SHP77 (cell line): ENCODE data around the gene SRPX.

Experiments
- DNase-seq, 2 experiments: peaks; one replicate each; lab custom pipeline; 2025; lab: John Stamatoyannopoulos, UW

Gene SRPX

GRCh38 chrX:38211891-38212635, 8.6 kb downstream of the SRPX start:
- no peak for DNase-seq

GRCh38 chrX:38206542-38206941, 14.1 kb downstream of the SRPX start:
- no peak for DNase-seq

- DNase-seq, result no peak
Measured at GRCh38 chrX:38206036-38206435, 14.6 kb downstream of the SRPX start.

- DNase-seq, result no peak
Measured at GRCh38 chrX:38205039-38205438, 15.6 kb downstream of the SRPX start.

DNA sequence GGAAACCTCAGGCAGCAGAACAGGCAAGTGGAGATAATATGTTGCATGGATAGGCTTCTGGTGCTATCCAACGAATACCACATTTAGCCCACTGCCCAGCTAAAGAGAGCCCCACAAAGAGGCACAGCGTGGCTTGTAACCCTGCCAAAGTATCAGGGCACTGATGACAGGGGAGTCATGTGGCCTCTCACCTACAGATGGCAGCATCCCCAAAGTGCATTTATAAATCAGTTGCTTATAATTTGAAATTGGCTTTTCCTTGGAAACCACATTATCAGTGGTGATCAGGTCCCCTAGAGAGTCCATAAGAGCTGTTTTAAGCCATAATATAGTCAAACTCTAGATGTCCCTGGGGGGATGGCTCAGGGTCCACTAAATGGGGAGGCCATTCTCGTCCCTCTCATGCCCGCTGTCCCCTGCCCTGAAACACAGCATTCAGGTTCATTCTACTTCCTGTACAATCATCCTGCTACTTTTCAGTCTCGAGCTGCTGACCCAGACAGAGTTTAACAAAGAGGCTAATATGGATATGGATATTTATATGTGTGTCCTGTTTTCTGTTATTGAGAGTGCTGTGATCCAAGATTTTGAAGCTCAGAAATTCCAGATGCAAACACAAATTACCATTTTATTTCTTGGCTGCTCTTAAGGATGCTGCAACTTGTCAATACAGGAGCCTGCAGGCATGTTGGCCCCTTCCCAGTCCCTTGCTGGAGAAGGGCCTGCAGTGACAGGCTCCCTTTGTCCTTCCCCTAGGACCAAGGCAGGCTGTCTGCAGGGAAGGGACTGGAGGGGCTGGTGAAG, 28.5 kb downstream of the SRPX start:
- peak in 1 of 2 experiments; percentile 1 for DNase-seq

DNA sequence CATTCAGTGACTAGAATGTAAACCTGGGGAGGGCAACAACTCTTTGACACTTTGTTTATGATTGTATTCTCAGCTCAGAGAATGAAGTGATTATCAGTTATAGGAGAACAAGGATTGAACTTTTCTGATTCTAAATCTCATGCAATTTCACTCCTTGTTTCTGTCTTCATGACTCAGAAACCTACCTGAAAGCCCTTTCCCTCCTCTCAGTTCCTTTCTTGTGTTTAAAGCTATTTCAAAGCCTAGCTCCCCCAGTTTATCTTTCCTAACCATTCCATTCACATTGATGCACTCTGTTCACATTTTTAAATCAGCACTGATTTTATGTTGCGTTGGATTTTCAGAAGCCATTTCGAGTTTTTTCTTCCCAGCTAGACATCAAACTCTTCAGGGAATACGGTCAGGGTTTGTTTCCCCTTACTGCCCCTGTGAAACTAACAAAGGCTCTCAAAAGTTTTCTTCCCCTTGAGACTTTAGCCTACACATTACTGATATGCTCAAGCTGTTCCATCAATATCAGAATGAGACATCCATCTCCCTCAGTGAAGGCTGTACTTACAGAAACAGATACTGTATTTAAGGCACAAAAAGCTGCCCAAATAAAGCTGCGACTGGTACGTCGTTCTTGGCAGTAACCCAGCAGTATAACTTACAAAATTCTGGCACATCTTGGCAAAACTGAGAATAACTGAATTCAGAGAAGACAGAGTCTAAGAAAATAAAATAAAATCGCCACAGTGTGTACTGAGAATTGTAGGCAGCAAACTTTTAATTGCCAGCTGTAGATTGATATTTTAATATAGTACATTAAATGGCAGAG, 31.0 kb downstream of the SRPX start:
- DNase-seq, result no peak

- no peak for DNase-seq
Measured at GRCh38 chrX:38183596-38183995, 37.1 kb downstream of the SRPX start.

DNA sequence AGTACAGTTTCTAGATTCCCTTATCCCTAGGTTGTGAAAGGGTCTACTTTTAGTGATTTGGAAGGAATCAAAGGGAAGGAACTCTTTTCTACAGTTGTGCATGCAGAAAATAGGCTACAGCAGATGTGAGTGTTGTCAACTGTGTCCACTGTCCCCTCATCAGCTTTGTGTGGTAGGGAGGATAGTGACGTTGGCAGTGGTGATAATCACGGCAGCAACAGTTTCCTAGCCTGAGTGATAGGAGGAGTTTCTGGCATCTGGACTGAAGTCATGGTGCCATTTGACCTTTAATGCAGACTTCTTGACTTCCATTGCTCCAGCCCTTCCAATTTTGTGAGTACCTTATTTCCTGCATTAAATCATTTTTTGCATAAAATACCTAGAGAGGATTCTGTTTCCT, 39.3 kb downstream of the SRPX start:
- DNase-seq, result no peak

DNA sequence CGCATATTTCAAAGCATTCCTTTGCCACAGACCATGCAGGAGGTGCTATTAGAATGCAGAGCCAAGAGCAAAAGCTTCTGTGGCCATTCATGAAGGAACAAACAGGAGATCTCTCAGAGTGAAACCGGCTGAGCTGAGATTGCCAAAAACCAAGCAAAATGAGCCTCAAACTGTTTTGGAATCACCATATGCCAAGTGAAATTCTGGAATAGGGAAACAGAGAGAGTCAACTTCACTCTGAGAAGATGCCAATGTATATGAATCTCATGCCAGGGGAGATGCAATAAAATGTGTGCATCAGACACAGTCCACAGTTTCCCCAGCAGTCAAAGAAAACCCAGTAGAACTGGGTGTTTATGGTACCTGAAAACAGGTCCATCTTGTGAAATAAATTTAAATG, 42.3 kb downstream of the SRPX start:
- no peak for DNase-seq

GRCh38 chrX:38175139-38175538, 45.5 kb downstream of the SRPX start:
- peak; percentile 10 to 37 for DNase-seq

DNA sequence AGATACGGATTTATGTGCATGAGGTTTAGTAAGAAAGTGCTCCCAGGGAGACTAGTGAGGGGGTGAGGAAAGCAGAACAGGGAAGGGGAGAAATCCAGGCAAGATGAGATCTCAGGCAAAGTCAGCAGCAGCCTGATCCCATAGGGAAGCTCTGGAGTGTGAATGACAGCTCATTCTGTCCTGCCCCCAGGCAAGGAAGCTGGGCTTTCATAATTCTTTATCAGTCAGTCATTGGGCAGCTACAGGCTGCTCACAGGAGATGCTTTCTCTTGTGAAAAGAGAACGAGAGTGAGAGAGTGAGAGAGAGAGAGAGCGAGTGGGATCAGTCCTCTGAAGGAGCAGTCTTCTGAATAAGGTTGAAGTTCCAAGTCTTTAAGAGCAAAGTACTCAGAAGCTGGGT, 48.1 kb downstream of the SRPX start:
- no peak for DNase-seq

DNA sequence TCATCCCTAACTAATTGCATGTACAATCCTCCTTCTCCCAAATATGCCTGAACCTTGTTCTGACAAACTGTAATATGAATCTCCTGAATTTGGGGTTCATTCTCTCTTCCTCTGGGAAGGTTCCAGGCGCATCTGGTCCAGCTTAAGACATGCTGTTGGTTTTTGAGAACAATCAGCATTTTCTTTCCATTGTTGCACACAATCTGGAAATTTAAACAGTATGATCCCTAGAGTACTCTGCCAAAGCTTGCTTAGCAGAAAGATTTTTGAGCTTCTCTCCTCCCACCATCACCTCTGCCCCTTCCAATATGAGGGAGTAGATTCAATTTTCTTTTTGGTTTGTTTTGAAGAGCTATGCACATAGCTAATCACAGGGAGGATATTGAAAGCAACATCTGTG, 50.1 kb downstream of the SRPX start:
- DNase-seq, result no peak

DNA sequence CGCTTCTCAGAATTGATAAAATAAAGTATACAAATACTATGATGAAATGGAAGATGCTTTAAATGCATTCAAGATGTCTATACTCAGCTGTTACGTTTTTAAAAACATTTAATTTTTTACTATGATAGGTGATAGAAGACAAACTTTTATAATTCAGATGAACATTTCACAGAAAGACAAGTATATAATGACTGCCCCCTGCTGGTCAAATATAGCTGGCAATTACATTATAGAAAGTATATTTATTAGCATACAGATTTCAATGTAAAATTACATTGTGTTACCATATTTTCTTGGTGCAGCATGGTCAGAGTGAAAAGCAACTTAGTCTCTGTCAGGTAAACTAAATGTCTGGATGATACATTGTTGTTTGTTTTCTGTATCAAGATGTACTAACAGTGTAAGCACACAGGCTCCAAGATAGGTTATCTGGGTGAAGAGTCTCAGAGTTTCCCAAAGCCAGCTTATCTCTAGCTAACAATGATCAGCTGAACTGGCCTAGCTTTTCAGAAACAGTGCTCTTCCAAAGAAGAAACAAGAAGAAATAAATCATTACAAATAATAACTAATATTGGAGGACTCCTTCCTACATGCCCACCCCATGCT, 54.1 kb downstream of the SRPX start:
- no peak for DNase-seq

DNA sequence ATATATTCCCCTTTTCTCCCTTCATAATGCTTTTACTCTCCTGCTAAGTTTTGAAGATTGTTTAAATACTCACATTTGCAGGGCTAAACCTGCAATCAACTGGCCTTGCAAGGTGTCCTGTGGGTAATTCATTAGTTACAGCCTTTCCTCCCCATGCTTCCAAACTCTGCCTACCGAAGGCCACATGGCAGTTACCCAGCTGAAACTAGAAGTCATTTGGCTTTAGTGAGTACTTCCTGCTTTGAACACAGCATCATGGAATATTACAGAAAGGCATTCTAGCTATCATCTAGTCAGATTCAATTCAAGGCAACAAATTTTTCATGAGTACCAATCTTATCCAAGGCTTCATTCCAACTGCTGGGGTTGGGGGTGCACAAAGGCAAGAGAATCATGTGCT, 55.6 kb downstream of the SRPX start:
- DNase-seq, result no peak

DNA sequence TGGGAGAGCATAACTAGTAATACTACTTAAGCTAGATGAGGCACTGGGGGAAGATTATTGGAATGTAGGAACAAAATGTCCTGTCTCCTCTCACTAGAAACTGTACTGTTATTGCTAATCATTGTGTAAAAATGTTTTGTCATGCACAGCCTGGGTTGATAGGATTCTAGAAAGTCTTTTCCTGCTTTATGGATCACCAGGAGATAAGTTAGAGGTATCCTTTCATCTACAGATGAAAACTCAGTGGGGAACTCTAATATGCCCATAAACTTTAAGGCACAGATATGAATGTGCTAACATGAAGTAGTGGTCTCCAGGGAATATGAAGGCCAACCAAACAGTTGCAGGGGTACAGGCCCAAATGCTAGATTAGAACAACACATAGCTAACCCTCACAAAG, 57.5 kb downstream of the SRPX start:
- DNase-seq, result no peak

- no peak for DNase-seq
Measured at GRCh38 chrX:38156838-38157237, 63.8 kb downstream of the SRPX start.

DNA sequence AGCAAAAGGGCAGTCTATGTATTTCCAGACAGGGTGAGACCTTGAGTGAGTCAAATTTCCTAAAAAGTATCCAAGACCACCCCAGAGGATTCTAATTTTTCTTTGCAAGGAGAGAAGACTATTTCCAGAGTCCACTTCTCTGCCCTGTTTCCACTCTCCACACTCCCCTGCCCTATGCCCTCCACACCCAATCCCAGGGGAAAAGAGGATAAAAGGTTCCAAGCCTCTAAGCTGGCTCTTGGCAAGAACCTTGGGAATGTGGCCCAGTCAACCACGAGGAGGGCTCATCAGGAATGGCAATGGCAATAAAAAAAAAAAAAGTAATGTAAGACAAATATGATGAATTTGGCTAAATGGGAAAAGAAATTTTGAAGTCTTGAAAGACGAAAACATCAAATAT, 65.9 kb downstream of the SRPX start:
- no peak for DNase-seq

DNA sequence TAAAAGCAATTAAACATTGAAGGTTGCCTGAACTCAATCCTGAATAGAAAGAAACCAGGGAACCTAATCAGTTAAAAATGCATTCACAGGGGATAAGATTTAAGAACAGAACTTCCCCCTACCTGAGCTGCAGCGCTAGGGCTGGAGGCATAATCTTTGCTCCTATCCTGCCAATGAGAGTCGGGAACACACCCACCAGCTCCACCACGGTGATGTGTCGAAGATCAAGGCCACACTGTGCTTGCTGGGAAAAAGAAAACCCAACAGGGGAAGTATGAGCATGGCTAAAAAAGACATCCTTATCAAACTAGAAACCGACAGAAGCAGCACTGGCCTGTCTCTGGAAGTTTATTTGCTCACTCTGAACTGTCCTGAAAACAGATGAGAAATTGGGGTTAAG, 66.3 kb downstream of the SRPX start:
- DNase-seq, result no peak

- no peak for DNase-seq
Measured at GRCh38 chrX:38151441-38151840, 69.2 kb downstream of the SRPX start.

- DNase-seq, result no peak
Measured at GRCh38 chrX:38150993-38151392, 69.7 kb downstream of the SRPX start.

DNA sequence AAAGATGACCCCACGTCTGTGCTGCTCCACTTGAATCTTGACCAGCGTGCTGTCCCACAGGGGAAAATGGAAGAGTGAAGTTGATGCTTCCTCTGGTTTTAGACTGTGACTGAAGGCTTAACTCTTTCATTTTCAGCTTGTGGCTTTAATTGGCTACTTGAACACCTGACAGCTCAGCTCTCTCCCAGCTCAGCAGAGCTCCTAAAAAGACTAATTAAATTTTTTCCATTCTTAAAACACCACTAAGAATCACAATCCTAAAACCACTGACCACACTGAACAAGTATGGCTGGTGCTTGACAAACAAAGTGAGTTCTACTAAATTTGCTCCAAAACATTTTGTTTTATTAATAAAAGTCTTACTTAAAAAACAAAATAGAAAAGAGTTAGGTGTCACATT, 71.7 kb downstream of the SRPX start:
- no peak for DNase-seq

DNA sequence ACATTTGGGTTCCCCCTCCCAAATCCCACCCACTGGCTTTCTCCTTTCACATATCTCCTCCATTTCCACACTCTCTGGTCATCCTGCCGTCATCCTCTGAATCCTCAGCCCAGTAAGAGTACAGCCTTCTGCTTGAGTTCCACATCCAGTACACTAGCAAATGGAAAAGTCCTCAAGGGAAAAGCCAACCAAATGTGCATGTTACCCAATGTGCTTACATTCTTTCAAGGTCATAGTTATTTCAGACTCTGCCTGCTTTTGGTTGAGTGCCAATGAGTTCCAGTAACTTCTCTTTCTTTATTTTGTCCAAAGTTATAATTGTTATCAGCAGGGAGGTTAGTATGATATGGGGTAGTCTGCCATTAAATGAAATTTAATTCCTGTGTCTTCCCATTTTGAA, 78.1 kb downstream of the SRPX start:
- no peak for DNase-seq
